ENCODE data around the gene CAPNS2.

- no peak for TF ChIP-seq CTCF (IDR thresholded peaks at IDR 0.05; ENCODE audit: low read depth, low read length, poor library complexity, severe bottlenecking)
- no peak for TF ChIP-seq EZH2phosphoT487 (IDR thresholded peaks at IDR 0.05; ENCODE audit: borderline replicate concordance, low read length)
These were observed 34.3 kb upstream of the CAPNS2 start for GRCh38 chr16:55532227-55532626.

Data from DOHH2 (cell line).